ENCODE results near the gene THRB. TPM values are rescaled to one million over a fixed set of nuclear protein-coding genes. Genes with fewer than 3 reads are reported as not detected.

The THRB gene
- total RNA-seq, 1 donor from 2014 or later, result 0.31 TPM

GRCh38 chr3:24111711-24112110 is 382.9 kb downstream of the THRB start:
- Mint-ChIP-seq H3K27ac (no peak overlapping the region), H3K9me3 (no peaks in the 10 kb centered on the region), H3K36me3 (ENCODE audit: low read depth) (no peaks in the 10 kb centered on the region), H3K27me3 (peaks cover 11% of the 10 kb centered on the region), H3K4me1 (no peaks in the 10 kb centered on the region), H3K4me3 (no peak overlapping the region)
- CTCF ChIA-PET, result no interaction called here
- ATAC-seq (ENCODE audit: low read depth) (no peak), DNase-seq (no peak)
- intact Hi-C loops (cut with micrococcal nuclease), result no loop called here
- POLR2A ChIA-PET, result no interaction called here
- TF ChIP-seq CTCF (IDR thresholded peaks at IDR 0.05), result no peak

GRCh38 chr3:24110051-24110450 is 384.6 kb downstream of the THRB start:
- intact Hi-C loops (cut with micrococcal nuclease), result no loop called here
- Mint-ChIP-seq H3K4me3 (no peak overlapping the region), H3K36me3 (ENCODE audit: low read depth) (no peaks in the 10 kb centered on the region), H3K9me3 (no peaks in the 10 kb centered on the region), H3K27ac (no peak overlapping the region), H3K27me3 (peaks cover 8% of the 10 kb centered on the region), H3K4me1 (no peaks in the 10 kb centered on the region)
- DNase-seq (no peak), ATAC-seq (ENCODE audit: low read depth) (no peak)
- ChIA-PET CTCF (no interaction called here), POLR2A (no interaction called here)
- no peak for TF ChIP-seq CTCF (IDR thresholded peaks at IDR 0.05)

GRCh38 chr3:24101676-24102168 is 392.9 kb downstream of the THRB start:
- Mint-ChIP-seq H3K36me3 (ENCODE audit: low read depth) (no peaks in the 10 kb centered on the region), H3K27ac (no peak overlapping the region), H3K4me3 (no peak overlapping the region), H3K27me3 (peaks cover 2% of the 10 kb centered on the region), H3K9me3 (no peaks in the 10 kb centered on the region), H3K4me1 (no peaks in the 10 kb centered on the region)
- no peak for DNase-seq
- TF ChIP-seq CTCF (IDR thresholded peaks at IDR 0.05), result no peak
- ChIA-PET POLR2A (no interaction called here), CTCF (no interaction called here)
- intact Hi-C loops (cut with micrococcal nuclease), result no loop called here
- ATAC-seq (ENCODE audit: low read depth), result no peak

GRCh38 chr3:24100696-24101402 is 393.8 kb downstream of the THRB start:
- no peak for TF ChIP-seq CTCF (IDR thresholded peaks at IDR 0.05)
- no peak for ATAC-seq (ENCODE audit: low read depth)
- POLR2A ChIA-PET, result no interaction called here
- CTCF ChIA-PET, result no interaction called here
- DNase-seq, result no peak
- peaks cover 2% of the 10 kb centered on the region for H3K27me3 Mint-ChIP-seq
- intact Hi-C loops (cut with micrococcal nuclease), result no loop called here
- H3K27ac Mint-ChIP-seq, result no peak overlapping the region
- no peaks in the 10 kb centered on the region for H3K36me3 Mint-ChIP-seq (ENCODE audit: low read depth)
- no peaks in the 10 kb centered on the region for H3K4me1 Mint-ChIP-seq
- H3K9me3 Mint-ChIP-seq, result no peaks in the 10 kb centered on the region
- H3K4me3 Mint-ChIP-seq, result no peak overlapping the region

GRCh38 chr3:24096695-24097290 is 397.9 kb downstream of the THRB start:
- Mint-ChIP-seq H3K4me3 (no peak overlapping the region), H3K9me3 (no peaks in the 10 kb centered on the region), H3K36me3 (ENCODE audit: low read depth) (no peaks in the 10 kb centered on the region), H3K27me3 (peaks cover 2% of the 10 kb centered on the region), H3K4me1 (no peaks in the 10 kb centered on the region), H3K27ac (no peak overlapping the region)
- ChIA-PET CTCF (no interaction called here), POLR2A (no interaction called here)
- intact Hi-C loops (cut with micrococcal nuclease), result no loop called here
- no peak for ATAC-seq (ENCODE audit: low read depth)
- TF ChIP-seq CTCF (IDR thresholded peaks at IDR 0.05), result no peak
- DNase-seq, result no peak
